ENCODE data around the gene RBM20. TPM values are rescaled to one million over a fixed set of nuclear protein-coding genes. Genes with fewer than 3 reads are reported as not detected.

The RBM20 gene
- total RNA-seq, 1 donor from 2014 or later, result 1.5 TPM

DNA sequence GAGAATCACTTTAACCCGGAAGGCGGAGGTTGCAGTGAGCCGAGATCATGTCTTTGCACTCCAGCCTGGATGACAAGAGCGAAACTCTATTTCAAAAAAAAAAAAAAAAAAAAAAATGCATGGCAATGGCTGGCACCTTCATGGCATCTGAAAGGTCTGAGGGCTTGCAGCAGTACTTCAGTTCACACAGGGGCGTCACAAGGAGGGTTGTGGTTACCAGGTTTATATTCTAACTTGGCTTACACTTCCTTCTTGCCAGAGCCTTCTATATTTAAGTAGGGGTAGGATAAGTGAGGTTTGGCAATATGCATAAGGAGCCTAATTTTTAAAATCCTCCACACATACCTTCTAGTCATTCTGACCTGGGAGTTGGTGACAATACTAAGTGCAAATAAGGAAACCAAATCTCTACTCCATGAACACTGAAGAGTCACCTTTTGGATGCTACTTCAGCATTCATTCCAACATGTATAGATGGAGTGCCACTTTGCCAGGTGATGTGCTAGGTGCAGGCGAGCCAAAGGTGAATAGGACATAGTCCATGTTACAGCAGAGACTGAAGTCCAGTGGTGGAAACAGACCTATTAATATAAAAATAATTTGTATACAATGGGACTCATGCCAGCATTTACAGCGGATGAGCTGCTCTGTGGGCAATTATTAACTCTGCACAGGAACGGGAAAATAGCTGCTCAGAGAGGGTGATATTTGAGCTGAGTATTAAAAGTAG, 169.8 kb downstream of the RBM20 start:
- Mint-ChIP-seq H3K27me3 (no peaks in the 10 kb centered on the region), H3K4me3 (ENCODE audit: low read depth) (no peak overlapping the region), H3K36me3 (ENCODE audit: insufficient read depth) (no peaks in the 10 kb centered on the region), H3K4me1 (ENCODE audit: low read depth) (peaks cover 12% of the 10 kb centered on the region), H3K9me3 (ENCODE audit: low read depth) (no peaks in the 10 kb centered on the region), H3K27ac (no peak overlapping the region)
- DNase-seq (ENCODE audit: low spot score, unreplicated experiment), result no peak
- TF ChIP-seq CTCF (IDR thresholded peaks at IDR 0.05; ENCODE audit: unreplicated experiment), result no peak

DNA sequence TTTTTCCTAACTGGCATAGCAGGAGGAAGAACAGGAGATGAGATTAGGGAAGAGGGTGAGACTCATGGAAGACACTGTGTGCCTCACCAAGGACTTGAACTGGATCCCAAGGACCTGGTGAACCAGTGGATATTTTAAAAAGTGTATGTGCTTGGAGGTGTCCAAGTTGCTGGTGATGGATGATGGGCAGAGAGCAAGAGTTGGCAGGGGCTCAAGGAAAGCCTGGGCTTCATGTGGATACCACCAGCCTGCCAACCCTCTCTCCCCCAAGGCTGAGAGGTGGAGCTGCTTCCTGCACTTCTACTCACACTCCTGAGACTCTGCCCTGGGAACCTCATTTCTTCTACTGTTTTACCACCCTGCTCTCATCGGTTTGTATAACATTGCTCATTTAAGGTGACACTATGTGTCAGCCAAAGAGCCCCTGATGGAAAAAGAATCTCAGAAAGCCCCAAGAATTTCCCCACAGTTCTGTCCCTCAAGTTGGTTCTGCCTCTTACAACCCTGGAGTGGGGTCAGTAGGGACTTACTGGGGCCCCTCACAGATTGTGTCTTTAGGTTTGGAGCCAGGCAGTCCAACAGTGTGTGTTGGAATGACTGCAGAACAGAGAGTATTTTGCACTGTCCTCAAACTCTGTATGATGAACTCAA, 171.3 kb downstream of the RBM20 start:
- no peak for DNase-seq (ENCODE audit: low spot score, unreplicated experiment)
- no peak for TF ChIP-seq CTCF (IDR thresholded peaks at IDR 0.05; ENCODE audit: unreplicated experiment)
- H3K36me3 Mint-ChIP-seq (ENCODE audit: insufficient read depth), result no peaks in the 10 kb centered on the region
- no peaks in the 10 kb centered on the region for H3K27me3 Mint-ChIP-seq
- H3K9me3 Mint-ChIP-seq (ENCODE audit: low read depth), result no peaks in the 10 kb centered on the region
- peaks cover 17% of the 10 kb centered on the region for H3K4me1 Mint-ChIP-seq (ENCODE audit: low read depth)
- H3K4me3 Mint-ChIP-seq (ENCODE audit: low read depth), result no peak overlapping the region
- no peak overlapping the region for H3K27ac Mint-ChIP-seq

DNA sequence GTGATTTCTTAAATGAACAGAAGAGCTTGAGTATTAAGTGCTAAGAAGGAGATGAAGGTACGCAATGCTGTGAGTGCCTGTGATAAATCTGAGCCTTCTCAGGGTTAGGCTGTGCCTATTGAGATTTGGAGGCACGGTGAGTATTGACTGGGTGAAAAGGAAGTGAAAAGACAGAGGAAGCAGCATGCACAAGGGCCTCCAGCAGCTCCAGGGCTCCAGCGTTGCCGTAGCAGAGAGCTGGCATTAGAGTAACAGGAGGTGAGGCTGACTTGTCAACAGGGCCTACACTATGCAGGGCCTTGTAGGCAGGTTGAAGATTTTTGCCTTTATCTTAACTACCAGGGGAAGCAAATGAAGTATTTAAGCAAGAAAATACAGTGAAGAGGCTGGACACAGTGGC, 173.5 kb downstream of the RBM20 start:
- H3K9me3 Mint-ChIP-seq (ENCODE audit: low read depth), result no peaks in the 10 kb centered on the region
- DNase-seq (ENCODE audit: low spot score, unreplicated experiment), result no peak
- no peak overlapping the region for H3K4me3 Mint-ChIP-seq (ENCODE audit: low read depth)
- no peak for TF ChIP-seq CTCF (IDR thresholded peaks at IDR 0.05; ENCODE audit: unreplicated experiment)
- peaks cover 25% of the 10 kb centered on the region for H3K4me1 Mint-ChIP-seq (ENCODE audit: low read depth)
- H3K36me3 Mint-ChIP-seq (ENCODE audit: insufficient read depth), result no peaks in the 10 kb centered on the region
- H3K27ac Mint-ChIP-seq, result peak overlapping the region; percentile 26
- no peaks in the 10 kb centered on the region for H3K27me3 Mint-ChIP-seq

GRCh38 chr10:110818311-110819256, 174.4 kb downstream of the RBM20 start:
- Mint-ChIP-seq H3K4me1 (ENCODE audit: low read depth) (peaks cover 35% of the 10 kb centered on the region), H3K27me3 (no peaks in the 10 kb centered on the region), H3K27ac (peak overlapping the region; percentile 58), H3K4me3 (ENCODE audit: low read depth) (no peak overlapping the region), H3K36me3 (ENCODE audit: insufficient read depth) (no peaks in the 10 kb centered on the region), H3K9me3 (ENCODE audit: low read depth) (no peaks in the 10 kb centered on the region)
- no peak for DNase-seq (ENCODE audit: low spot score, unreplicated experiment)
- no peak for TF ChIP-seq CTCF (IDR thresholded peaks at IDR 0.05; ENCODE audit: unreplicated experiment)

DNA sequence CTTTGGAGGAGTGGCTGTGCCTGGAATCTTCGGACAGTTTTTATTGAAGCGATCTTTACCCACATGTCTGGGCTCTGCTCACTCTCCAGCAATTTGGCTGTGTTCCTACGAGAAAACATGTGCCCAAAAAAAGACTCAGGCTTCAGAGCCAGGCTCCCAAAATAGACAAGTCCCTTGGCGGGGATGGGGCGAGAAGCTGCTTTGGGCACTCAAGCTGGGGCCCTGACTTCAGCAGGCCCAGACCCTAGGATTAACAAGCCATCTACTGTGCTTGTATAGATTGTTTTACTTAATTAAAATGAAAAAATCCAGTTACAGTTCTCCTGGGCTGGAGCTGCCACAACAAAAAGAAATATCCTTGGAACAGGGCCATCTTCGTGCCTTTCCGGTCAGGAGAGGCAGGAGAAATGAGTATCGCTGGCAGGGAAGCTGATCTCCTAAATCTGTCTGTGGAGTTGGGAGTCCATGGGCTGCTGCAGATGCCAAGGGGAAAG, 176.2 kb downstream of the RBM20 start:
- no peak overlapping the region for H3K27ac Mint-ChIP-seq
- H3K4me3 Mint-ChIP-seq (ENCODE audit: low read depth), result no peak overlapping the region
- H3K27me3 Mint-ChIP-seq, result no peaks in the 10 kb centered on the region
- H3K9me3 Mint-ChIP-seq (ENCODE audit: low read depth), result no peaks in the 10 kb centered on the region
- no peak for DNase-seq (ENCODE audit: low spot score, unreplicated experiment)
- no peak for TF ChIP-seq CTCF (IDR thresholded peaks at IDR 0.05; ENCODE audit: unreplicated experiment)
- peaks cover 45% of the 10 kb centered on the region for H3K4me1 Mint-ChIP-seq (ENCODE audit: low read depth)
- no peaks in the 10 kb centered on the region for H3K36me3 Mint-ChIP-seq (ENCODE audit: insufficient read depth)

All from progenitor cell of endocrine pancreas (in vitro differentiated cells).